IPS-NIHi7 (cell line): Measurements from ENCODE around the gene UNC119B.
"Not testable (repeated sequence)": the region's sequence is repeated elsewhere in the genome, so short reads cannot be mapped to it uniquely, and the experiment has no call there.

Experiments
- DNase-seq: peaks from one replicate; pipeline ENCODE4 v3.0.0; 2012; ENCODE audit warnings: mixed read lengths; ENCODE audit errors: extremely low spot score

UNC119B gene

GRCh38 chr12:120719496-120720233 lies 9.4 kb downstream of the UNC119B start:
- no peak for DNase-seq

GRCh38 chr12:120720234-120720986 lies 10.2 kb downstream of the UNC119B start:
- DNase-seq = no peak

- no peak for DNase-seq
These were observed 10.9 kb downstream of the UNC119B start for GRCh38 chr12:120720987-120721801.

- no peak for DNase-seq
These were observed 11.6 kb downstream of the UNC119B start for GRCh38 chr12:120721866-120722265.

GRCh38 chr12:120722784-120723183 lies 12.5 kb downstream of the UNC119B start:
- no peak for DNase-seq

- no peak for DNase-seq
These were observed 14.5 kb downstream of the UNC119B start for GRCh38 chr12:120724720-120725119.

- DNase-seq = peak; percentile 34
These were observed 14.9 kb downstream of the UNC119B start for GRCh38 chr12:120725151-120725658.

- DNase-seq = peak; percentile 100
These were observed 15.6 kb downstream of the UNC119B start, which contains the start of gene ACADS for GRCh38 chr12:120725659-120726509. Gene ACADS (plus strand): TSS chr12:120725826. CDS start chr12:120725886, 60 bp downstream.

GRCh38 chr12:120726510-120726793 lies 16.2 kb downstream of the UNC119B start:
- DNase-seq = no peak

- DNase-seq = no peak
These were observed 16.7 kb downstream of the UNC119B start for GRCh38 chr12:120726961-120727360.

GRCh38 chr12:120732198-120732597 lies 21.9 kb downstream of the UNC119B start:
- DNase-seq = not testable (repeated sequence)

- DNase-seq = no peak
These were observed 23.3 kb downstream of the UNC119B start for GRCh38 chr12:120733574-120733973.

GRCh38 chr12:120734210-120734609 lies 24.0 kb downstream of the UNC119B start:
- DNase-seq = no peak

GRCh38 chr12:120735181-120735580 lies 24.9 kb downstream of the UNC119B start:
- no peak for DNase-seq

GRCh38 chr12:120736404-120737331 lies 26.4 kb downstream of the UNC119B start:
- no peak for DNase-seq

GRCh38 chr12:120737557-120738251 lies 27.4 kb downstream of the UNC119B start:
- peak; percentile 73 for DNase-seq

GRCh38 chr12:120738252-120739030 lies 28.2 kb downstream of the UNC119B start:
- no peak for DNase-seq

- no peak for DNase-seq
These were observed 28.9 kb downstream of the UNC119B start for GRCh38 chr12:120739031-120739762.
